ENCODE results near the gene MAD1L1. TPM values are rescaled to one million over a fixed set of nuclear protein-coding genes. Genes with fewer than 3 reads are reported as not detected.

MAD1L1 gene
- total and polyA plus RNA-seq, 2 donors (not counting 3 experiments of a cell fraction or from before 2014, with no cell fraction given) = 34.1 to 42.3 TPM

DNA sequence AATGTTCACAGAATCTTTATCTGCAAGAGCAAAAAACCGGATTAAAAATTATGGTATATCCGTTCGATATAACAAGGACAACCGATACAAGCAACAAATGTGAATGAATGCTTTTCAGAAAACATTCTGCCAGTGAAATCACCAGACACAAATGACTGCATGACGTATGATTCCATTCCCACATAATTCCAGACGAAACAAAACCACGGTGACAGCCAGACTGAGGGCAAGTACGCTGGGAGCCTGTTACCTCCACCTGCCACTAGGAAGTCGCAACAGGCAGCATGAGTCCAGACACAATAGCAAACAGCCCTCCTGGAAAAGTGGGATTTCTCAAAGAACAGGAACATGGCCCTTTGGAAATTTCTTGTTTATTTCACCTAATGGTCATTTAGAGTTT, 41.7 kb downstream of the MAD1L1 start:
- dilution Hi-C loops (cut with MboI; ENCODE audit: extremely low pct_ligation_motif_present, low sequenced_read_pairs) = no loop called here
- FAIRE-seq = no peak

More for the DNA sequence above, 41.7 kb downstream of the MAD1L1 start:
- Histone ChIP-seq H3K4me2 (ENCODE audit: insufficient read depth, low read length) (no peak overlapping the region), H3K27me3 (ENCODE audit: control insufficient read depth in 2 of 2, insufficient read depth in 2 of 2, low read length in 2 of 2) (no peaks in the 10 kb centered on the region), H3K9me3 (replicated peaks; ENCODE audit: control insufficient read depth, insufficient read depth, low read length) (no peaks in the 10 kb centered on the region), H3K79me2 (ENCODE audit: control insufficient read depth, insufficient read depth, low read length) (no peaks in the 10 kb centered on the region), H3K4me3 (replicated peaks in 1 of 3; ENCODE audit: insufficient read depth in 1 of 3, low read depth in 1 of 3, low read length in 3 of 3) (no peak overlapping the region), H3K9ac (replicated peaks; ENCODE audit: extremely low read depth, insufficient read depth, low read length) (no peak overlapping the region), H4K20me1 (replicated peaks; ENCODE audit: control insufficient read depth, extremely low read depth, insufficient read depth, low read length) (no peaks in the 10 kb centered on the region), H3K27ac (ENCODE audit: insufficient read depth, low read depth, low read length) (no peak overlapping the region), H3K9me1 (replicated peaks; ENCODE audit: control insufficient read depth, extremely low read depth, insufficient read depth, low read length) (no peaks in the 10 kb centered on the region), H3K4me1 (ENCODE audit: control insufficient read depth, extremely low read depth, insufficient read depth, low read length) (no peaks in the 10 kb centered on the region), H3K36me3 (ENCODE audit: control insufficient read depth in 2 of 2, extremely low read depth in 1 of 2, insufficient read depth in 2 of 2, low read length in 2 of 2) (peaks cover 0 to 6% of the 10 kb centered on the region in 2 experiments), H2AFZ (ENCODE audit: low read depth, low read length) (no peak overlapping the region)
- ChIA-PET POLR2A (no interaction called here), CTCF (no interaction called here)
- DNase-seq (ENCODE audit: low read depth, low spot score) = no peak
- intact Hi-C loops (cut with micrococcal nuclease) = no loop called here
- TF ChIP-seq, protein P1, sequence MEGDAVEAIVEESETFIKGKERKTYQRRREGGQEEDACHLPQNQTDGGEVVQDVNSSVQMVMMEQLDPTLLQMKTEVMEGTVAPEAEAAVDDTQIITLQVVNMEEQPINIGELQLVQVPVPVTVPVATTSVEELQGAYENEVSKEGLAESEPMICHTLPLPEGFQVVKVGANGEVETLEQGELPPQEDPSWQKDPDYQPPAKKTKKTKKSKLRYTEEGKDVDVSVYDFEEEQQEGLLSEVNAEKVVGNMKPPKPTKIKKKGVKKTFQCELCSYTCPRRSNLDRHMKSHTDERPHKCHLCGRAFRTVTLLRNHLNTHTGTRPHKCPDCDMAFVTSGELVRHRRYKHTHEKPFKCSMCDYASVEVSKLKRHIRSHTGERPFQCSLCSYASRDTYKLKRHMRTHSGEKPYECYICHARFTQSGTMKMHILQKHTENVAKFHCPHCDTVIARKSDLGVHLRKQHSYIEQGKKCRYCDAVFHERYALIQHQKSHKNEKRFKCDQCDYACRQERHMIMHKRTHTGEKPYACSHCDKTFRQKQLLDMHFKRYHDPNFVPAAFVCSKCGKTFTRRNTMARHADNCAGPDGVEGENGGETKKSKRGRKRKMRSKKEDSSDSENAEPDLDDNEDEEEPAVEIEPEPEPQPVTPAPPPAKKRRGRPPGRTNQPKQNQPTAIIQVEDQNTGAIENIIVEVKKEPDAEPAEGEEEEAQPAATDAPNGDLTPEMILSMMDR (IDR thresholded peaks at IDR 0.05; ENCODE audit: extremely low read depth in 1 of 2, insufficient read depth in 1 of 2, low read depth in 1 of 2, low read length in 2 of 2) = no peak
- TF ChIP-seq EZH2 (IDR thresholded peaks at IDR 0.05; ENCODE audit: borderline replicate concordance, low read depth, low read length, severe bottlenecking) (no peak), POLR2A (IDR thresholded peaks at IDR 0.05; ENCODE audit: low read depth, low read length) (no peak), JUN (IDR thresholded peaks at IDR 0.05; ENCODE audit: borderline replicate concordance, insufficient read depth, insufficient read length, low read depth) (no peak), MYC (IDR thresholded peaks at IDR 0.05; ENCODE audit: low read depth, low read length) (no peak), GATA2 (IDR thresholded peaks at IDR 0.05; ENCODE audit: insufficient read depth, insufficient read length, low read depth, low read length) (no peak), MAX (IDR thresholded peaks at IDR 0.05; ENCODE audit: insufficient read depth, insufficient read length) (no peak), POLR2AphosphoS5 (IDR thresholded peaks at IDR 0.05; ENCODE audit: insufficient read depth, low read depth, low read length) (no peak), FOS (IDR thresholded peaks at IDR 0.05; ENCODE audit: borderline replicate concordance, insufficient read depth, low read length) (no peak)
- BruUV-seq (replicated peaks) = no TSS peak
